Endothelial cell (in vitro differentiated cells): ENCODE results near the gene PPP1R1B. TPM values are rescaled to one million over a fixed set of nuclear protein-coding genes. Genes with fewer than 3 reads are reported as not detected.

ENCODE experiments used
- DNase-seq: peaks from one replicate; pipeline ENCODE4 v3.0.0; 2021; ENCODE audit warnings: low spot score
- H3K27ac Mint-ChIP-seq: one replicate; pipeline ENCODE4 v1.8.0; 2021; ENCODE audit warnings: mixed read lengths, inconsistent platforms; ENCODE audit not compliant: unreplicated experiment
- H3K27me3 Mint-ChIP-seq: one replicate; pipeline ENCODE4 v1.8.0; 2021; ENCODE audit warnings: mild to moderate bottlenecking, moderate library complexity, mixed read lengths, inconsistent platforms; ENCODE audit not compliant: unreplicated experiment
- H3K36me3 Mint-ChIP-seq: one replicate; pipeline ENCODE4 v1.8.0; 2021; ENCODE audit warnings: mild to moderate bottlenecking, low read depth, mixed read lengths, inconsistent platforms; ENCODE audit not compliant: unreplicated experiment
- H3K4me1 Mint-ChIP-seq: one replicate; pipeline ENCODE4 v1.8.0; 2021; ENCODE audit warnings: mild to moderate bottlenecking, mixed read lengths, inconsistent platforms; ENCODE audit not compliant: unreplicated experiment
- H3K4me3 Mint-ChIP-seq: one replicate; pipeline ENCODE4 v1.8.0; 2021; ENCODE audit warnings: mild to moderate bottlenecking, mixed read lengths, inconsistent platforms; ENCODE audit not compliant: unreplicated experiment
- H3K9me3 Mint-ChIP-seq: one replicate; pipeline ENCODE4 v1.8.0; 2021; ENCODE audit warnings: mixed read lengths, inconsistent platforms; ENCODE audit not compliant: unreplicated experiment
- total RNA-seq: library from RNA; stranded (reverse); fragmentation: NEBNext Ultra II Directional; extraction: Animal tissue kit (Norgen Biotek cat#: 25700); gene quantifications from one replicate; pipeline ENCODE4 v1.2.1, GENCODE V29; 2021; ENCODE audit not compliant: unreplicated experiment
- TF ChIP-seq, protein P1 (sequence below): fragments of 200-600 bp; sonication (generic); IDR thresholded peaks from one replicate; pipeline ENCODE4 v1.5.0; 2021; ENCODE audit warnings: antibody characterized with exemption; ENCODE audit not compliant: unreplicated experiment

The PPP1R1B gene
- total RNA-seq, 1 donor from 2014 or later, result not detected

DNA sequence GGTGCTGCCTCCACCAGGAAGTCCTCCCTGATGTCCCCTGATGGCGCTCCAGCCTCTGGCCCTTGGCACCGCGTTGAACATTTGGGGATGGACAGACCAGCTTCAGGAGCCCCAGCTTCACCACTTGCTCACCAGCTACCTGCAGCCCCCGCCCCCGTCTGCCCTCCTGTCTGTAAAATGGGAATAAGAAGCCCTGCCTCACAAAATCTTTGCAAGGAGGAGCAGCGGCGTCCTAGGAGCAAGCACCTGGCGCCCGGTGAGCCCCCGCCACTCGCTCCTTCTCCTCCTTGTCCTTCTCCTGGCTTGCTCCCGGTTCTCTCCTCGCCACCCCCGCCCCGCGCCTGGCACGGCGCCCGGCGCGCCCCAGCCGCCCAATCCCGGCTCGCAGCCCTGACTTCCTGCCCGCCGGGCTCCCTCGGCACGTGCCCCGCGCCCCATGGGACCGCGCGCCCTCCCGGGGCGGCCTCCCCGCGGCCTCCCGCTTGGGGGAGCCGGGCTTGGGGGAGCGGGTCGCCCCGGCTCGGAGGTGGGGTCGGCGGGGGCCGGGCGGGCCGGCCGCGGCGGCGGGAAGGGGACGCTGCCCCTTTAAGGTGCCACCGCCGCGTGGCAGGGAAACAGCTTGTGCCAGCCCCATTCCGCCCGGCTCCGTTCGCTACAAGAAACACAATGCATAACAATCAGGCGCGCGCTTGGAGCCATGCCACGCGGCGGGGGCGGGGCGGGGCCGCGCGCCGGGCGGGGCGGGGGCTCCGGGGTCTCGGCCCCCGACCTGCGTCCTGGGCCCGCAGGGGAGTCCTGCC lies 9.1 kb upstream of the PPP1R1B start:
- Mint-ChIP-seq H3K27ac (no peak overlapping the region), H3K27me3 (peaks cover 24% of the 10 kb centered on the region), H3K9me3 (no peaks in the 10 kb centered on the region), H3K4me3 (no peak overlapping the region), H3K36me3 (no peaks in the 10 kb centered on the region), H3K4me1 (no peaks in the 10 kb centered on the region)
- DNase-seq, result no peak
- TF ChIP-seq, protein P1, sequence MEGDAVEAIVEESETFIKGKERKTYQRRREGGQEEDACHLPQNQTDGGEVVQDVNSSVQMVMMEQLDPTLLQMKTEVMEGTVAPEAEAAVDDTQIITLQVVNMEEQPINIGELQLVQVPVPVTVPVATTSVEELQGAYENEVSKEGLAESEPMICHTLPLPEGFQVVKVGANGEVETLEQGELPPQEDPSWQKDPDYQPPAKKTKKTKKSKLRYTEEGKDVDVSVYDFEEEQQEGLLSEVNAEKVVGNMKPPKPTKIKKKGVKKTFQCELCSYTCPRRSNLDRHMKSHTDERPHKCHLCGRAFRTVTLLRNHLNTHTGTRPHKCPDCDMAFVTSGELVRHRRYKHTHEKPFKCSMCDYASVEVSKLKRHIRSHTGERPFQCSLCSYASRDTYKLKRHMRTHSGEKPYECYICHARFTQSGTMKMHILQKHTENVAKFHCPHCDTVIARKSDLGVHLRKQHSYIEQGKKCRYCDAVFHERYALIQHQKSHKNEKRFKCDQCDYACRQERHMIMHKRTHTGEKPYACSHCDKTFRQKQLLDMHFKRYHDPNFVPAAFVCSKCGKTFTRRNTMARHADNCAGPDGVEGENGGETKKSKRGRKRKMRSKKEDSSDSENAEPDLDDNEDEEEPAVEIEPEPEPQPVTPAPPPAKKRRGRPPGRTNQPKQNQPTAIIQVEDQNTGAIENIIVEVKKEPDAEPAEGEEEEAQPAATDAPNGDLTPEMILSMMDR, result no peak

DNA sequence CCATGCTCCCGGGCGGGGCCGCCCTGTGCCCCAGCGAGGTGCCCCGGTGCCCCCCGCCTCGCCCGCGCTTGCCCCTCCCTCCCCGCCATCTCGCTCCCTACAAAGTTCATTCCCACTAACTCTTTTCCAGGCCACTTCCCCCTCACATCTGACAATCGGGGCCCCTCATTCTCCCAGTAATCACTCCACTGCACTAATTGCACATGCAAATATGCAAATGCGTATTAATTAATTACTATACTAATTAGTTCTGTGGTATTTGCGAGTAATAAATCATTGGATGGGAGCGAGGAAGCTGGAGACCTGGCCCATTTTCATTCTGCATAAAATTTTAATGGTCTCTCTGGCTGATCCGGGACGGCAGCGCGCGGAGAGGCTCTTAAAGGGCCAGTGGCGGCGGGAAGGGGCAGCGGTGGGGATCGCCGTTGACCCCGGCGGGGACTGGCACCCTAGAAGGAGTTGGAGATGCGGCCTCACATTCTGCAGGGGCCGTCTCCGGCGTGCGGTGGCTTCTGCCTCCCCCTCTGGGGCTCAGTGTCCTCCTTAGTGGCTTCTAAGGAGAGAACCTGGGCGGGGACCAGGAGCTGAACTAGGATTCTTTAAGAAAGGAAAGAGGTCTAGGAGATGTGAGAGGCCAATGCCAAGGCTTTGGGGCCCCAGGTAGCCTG lies 8.4 kb upstream of the PPP1R1B start:
- Mint-ChIP-seq H3K4me1 (no peaks in the 10 kb centered on the region), H3K9me3 (no peaks in the 10 kb centered on the region), H3K36me3 (no peaks in the 10 kb centered on the region), H3K4me3 (peak overlapping the region; percentile 78), H3K27me3 (peaks cover 21% of the 10 kb centered on the region), H3K27ac (no peak overlapping the region)
- TF ChIP-seq, protein P1, result no peak
- no peak for DNase-seq

DNA sequence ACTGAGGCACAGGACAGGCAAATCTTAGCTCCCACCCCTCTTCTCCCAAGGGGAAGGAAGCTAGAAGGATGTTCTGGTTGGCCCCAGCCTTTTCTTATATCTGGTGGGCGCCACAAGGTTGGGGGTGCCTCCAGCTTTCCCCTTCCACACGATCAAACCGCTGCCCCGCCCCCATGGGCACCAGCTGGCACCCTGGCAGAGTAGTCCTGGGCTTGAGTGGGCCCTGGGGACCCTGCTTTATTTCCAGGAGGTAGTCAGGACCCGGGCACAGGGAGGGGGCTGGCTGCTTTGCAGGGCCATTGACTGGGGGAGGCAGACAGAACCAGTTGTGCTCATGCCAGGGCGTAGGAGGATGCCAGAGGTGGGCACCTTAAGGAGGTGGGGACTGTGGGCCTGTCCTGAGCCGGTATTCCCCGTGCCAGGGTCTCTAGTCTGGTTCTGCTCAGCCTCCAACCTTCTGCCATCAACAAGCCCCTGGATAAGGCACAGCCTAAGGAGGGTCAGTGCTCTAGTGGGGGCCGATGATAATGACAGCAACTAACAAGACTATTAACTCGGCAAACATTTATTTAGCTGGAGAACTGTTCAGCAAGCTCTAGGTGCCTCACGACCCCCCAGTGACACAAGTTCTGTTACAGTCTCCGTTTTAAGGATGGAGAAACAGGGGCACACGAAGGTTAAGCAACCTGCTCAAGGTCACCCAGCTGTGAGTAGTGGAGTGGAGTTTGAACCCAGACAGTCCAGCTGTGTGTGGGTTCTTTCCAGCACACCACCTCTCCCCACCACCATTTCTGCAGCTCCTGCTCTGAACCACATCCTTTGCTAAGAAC lies 7.6 kb upstream of the PPP1R1B start:
- no peak overlapping the region for H3K4me3 Mint-ChIP-seq

DNA sequence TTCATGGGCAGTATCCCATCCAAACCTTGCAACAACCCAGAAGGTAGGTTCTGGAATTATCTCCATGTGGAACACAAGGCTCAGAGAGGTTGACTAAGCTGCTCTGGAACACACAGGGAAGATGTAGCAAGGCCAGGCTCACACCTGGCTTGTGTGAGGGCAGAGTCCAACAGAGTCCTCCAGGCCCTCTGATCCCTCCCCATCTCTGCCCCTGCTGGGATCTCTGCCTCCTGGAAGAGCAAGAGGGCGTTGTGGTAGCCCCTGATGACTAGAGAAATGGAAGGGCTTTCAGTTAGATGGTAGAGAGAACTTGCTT lies 7.0 kb upstream of the PPP1R1B start:
- no peaks in the 10 kb centered on the region for H3K4me1 Mint-ChIP-seq
- peaks cover 16% of the 10 kb centered on the region for H3K27me3 Mint-ChIP-seq
- H3K36me3 Mint-ChIP-seq, result no peaks in the 10 kb centered on the region
- no peak overlapping the region for H3K4me3 Mint-ChIP-seq
- no peak overlapping the region for H3K27ac Mint-ChIP-seq
- TF ChIP-seq, protein P1, result no peak
- no peak for DNase-seq
- H3K9me3 Mint-ChIP-seq, result no peaks in the 10 kb centered on the region

More for the DNA sequence above, 7.6 kb upstream of the PPP1R1B start:
- Mint-ChIP-seq H3K4me1 (no peaks in the 10 kb centered on the region), H3K36me3 (no peaks in the 10 kb centered on the region), H3K9me3 (no peaks in the 10 kb centered on the region), H3K27me3 (peaks cover 18% of the 10 kb centered on the region), H3K27ac (no peak overlapping the region)
- TF ChIP-seq, protein P1, result no peak
- DNase-seq, result no peak
